Activated CD4-positive, alpha-beta T cell treated with anti-CD3 and anti-CD28 coated beads, Interleukin-2, amount 10 ng/mL, durations not matched to agents 24 days and 14 days (primary cell): ENCODE results near the gene PCBD1. TPM values are rescaled to one million over a fixed set of nuclear protein-coding genes. Genes with fewer than 3 reads are reported as not detected.
"Not testable (repeated sequence)": the region's sequence is repeated elsewhere in the genome, so short reads cannot be mapped to it uniquely, and the experiment has no call there.

Experiments
- DNase-seq: peaks from one replicate; pipeline ENCODE4 v3.0.0; 2022
- H3K27ac Mint-ChIP-seq: one replicate; pipeline ENCODE4 v1.8.0; 2022; ENCODE audit warnings: mild to moderate bottlenecking, mixed read lengths
- H3K27me3 Mint-ChIP-seq: one replicate; pipeline ENCODE4 v1.8.0; 2022; ENCODE audit warnings: mixed read lengths
- H3K36me3 Mint-ChIP-seq: one replicate; pipeline ENCODE4 v1.8.0; 2022; ENCODE audit warnings: low read depth, mild to moderate bottlenecking, mixed read lengths
- H3K4me1 Mint-ChIP-seq: one replicate; pipeline ENCODE4 v1.8.0; 2021; ENCODE audit warnings: mixed read lengths
- H3K4me3 Mint-ChIP-seq: one replicate; pipeline ENCODE4 v1.8.0; 2022; ENCODE audit warnings: mild to moderate bottlenecking, moderate library complexity, mixed read lengths
- H3K9me3 Mint-ChIP-seq: one replicate; pipeline ENCODE4 v1.8.0; 2021; ENCODE audit warnings: mixed read lengths
- intact Hi-C: fragments of 100-400 bp; cut with micrococcal nuclease; formaldehyde crosslinking; loops from one replicate; pipeline ENCODE4 v1.15.1; 2023
- total RNA-seq: library from RNA; stranded (reverse); gene quantifications from 2 replicates; pipeline ENCODE4 v1.2.3, GENCODE V29; 2022

Gene PCBD1
- total RNA-seq, 1 donor from 2014 or later: 67.7 TPM

DNA sequence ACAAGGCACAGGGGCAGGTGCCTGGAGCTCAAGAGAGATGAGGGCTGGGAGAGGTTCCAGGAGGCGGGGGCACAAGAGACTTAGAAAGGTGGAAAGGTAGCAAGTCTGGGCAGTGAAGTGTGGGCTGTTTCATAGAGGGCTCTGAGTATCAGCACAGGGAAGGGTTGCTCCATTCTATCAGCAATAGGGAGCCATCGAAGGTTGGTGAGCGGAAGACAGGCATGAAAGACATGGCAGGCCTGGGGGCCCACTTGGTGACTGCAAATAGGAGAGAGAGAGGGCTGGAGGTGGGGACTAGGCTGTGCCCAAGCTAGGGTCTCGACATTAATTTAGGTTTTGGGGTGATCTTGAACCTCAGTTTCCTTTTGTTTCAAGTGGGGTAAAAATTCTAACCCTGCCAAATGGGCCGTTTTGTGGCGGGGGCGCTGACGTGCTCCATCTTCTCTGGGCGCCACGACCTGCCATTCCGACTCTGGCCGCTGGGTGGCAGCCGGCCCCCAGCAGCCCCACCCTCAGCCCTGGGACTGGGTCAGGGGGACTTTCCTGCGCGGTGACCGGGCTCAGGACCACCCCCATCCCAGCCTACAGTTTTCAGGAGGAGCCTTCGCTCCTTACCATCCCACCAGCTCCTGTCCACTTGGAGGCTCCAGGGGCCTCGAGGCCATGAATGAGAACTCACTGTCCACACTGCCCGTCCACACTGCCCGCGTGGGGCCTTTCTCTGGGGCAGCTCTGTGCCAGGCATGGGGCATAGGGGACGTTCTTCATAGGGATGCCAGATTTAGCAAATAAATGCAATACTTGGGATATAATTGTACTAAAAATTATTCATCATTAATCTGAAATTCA, 37.2 kb upstream of the PCBD1 start:
- Mint-ChIP-seq H3K27ac (no peak overlapping the region), H3K27me3 (peaks cover 4% of the 10 kb centered on the region), H3K4me1 (peaks cover 6% of the 10 kb centered on the region), H3K9me3 (no peaks in the 10 kb centered on the region), H3K36me3 (no peaks in the 10 kb centered on the region), H3K4me3 (no peak overlapping the region)
- peak; percentile 87 for DNase-seq
- intact Hi-C loops: loop anchor here (5.0 kb wide), 2 partner anchors 282 to 362 kb away; no protein-coding TSS in a partner anchor

DNA sequence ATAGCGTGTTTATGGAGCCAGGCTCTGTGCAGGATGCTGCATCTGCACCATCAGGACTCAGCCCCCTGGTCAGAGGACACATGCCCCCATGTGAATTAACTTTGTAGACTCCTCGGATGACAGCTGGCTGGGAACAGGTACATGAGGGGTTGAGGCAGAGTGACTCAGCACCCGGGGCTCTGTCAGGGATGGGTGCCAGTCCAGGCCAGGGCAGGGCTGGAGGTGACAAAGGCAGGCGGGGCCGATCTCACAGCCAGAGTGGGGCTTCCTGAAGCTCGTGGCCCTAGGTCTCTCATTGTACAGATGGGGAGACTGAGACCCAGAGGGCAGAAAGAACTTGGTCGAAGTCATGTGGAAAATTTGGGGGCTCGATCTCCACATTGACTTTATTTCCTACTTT, 35.3 kb upstream of the PCBD1 start:
- Mint-ChIP-seq H3K4me1 (peaks cover 6% of the 10 kb centered on the region), H3K27me3 (peaks cover 4% of the 10 kb centered on the region), H3K36me3 (no peaks in the 10 kb centered on the region), H3K9me3 (no peaks in the 10 kb centered on the region), H3K4me3 (no peak overlapping the region), H3K27ac (no peak overlapping the region)
- DNase-seq: no peak
- intact Hi-C loops: no loop called here

DNA sequence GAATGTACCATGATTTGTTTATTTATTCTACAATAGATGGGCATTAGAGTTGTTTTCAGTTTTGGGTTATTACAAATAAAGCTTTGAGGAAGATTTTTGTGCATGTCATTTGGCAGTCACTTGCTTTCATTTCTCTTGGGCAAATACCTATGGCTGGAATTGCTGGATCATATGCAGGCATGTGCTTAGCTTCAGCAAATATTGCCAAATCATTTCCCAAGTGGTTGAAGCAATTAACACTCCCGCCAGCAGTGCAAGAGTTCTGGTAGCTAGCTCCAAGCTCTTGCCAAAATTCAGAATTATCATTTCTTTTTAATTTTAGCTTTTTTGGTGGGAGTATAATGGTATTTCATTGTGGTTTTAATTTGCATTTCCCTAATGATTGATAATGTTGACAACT, 32.9 kb upstream of the PCBD1 start:
- Mint-ChIP-seq H3K27ac (no peak overlapping the region), H3K4me1 (peaks cover 6% of the 10 kb centered on the region), H3K9me3 (no peaks in the 10 kb centered on the region), H3K27me3 (peaks cover 4% of the 10 kb centered on the region), H3K36me3 (no peaks in the 10 kb centered on the region), H3K4me3 (no peak overlapping the region)
- intact Hi-C loops: no loop called here
- DNase-seq: no peak

DNA sequence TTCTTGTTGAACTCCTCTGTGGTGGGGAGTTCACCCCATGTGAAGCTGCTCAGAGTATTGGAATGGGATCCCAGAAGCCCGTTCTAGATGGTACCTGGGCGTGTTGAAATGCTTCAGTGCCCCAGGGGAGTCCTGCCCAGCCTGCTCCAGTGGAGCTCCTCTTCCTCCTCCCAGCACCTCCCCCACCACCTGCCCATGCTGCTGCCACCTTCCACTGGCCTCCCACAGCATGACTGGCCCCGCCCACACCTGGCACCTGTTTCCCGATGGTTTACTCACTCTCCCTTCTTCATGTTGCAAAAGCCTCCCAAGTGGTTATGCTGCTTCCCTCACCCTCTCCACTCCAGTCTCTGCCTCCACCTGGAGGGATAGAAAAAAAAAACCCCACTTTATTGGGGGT, 32.2 kb upstream of the PCBD1 start:
- Mint-ChIP-seq H3K27ac (no peak overlapping the region), H3K27me3 (peaks cover 4% of the 10 kb centered on the region), H3K4me3 (no peak overlapping the region), H3K9me3 (no peaks in the 10 kb centered on the region), H3K4me1 (peaks cover 5% of the 10 kb centered on the region), H3K36me3 (no peaks in the 10 kb centered on the region)
- intact Hi-C loops: no loop called here
- DNase-seq: no peak

DNA sequence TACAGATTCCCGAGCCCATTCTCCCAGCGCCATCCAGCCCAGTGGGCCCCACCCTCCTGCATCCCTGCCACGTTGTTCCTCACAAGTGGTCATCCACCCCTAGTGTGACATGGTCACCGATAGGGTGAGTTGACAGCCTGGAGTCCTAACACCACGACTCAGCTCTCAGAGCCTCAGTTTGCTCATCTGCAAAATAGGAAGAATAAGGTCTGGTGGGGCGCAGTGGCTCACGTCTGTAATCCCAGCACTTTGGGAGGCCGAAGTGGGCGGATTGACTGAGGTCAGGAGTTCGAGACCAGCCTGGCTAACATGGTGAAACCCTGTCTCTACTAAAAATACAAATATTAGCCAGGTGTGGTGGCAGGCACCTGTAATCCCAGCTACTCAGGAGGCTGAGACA, 31.5 kb upstream of the PCBD1 start:
- H3K4me1 Mint-ChIP-seq, H3K27me3 Mint-ChIP-seq, H3K36me3 Mint-ChIP-seq, H3K4me3 Mint-ChIP-seq, H3K27ac Mint-ChIP-seq, H3K9me3 Mint-ChIP-seq, DNase-seq, intact Hi-C loops: not testable (repeated sequence)

DNA sequence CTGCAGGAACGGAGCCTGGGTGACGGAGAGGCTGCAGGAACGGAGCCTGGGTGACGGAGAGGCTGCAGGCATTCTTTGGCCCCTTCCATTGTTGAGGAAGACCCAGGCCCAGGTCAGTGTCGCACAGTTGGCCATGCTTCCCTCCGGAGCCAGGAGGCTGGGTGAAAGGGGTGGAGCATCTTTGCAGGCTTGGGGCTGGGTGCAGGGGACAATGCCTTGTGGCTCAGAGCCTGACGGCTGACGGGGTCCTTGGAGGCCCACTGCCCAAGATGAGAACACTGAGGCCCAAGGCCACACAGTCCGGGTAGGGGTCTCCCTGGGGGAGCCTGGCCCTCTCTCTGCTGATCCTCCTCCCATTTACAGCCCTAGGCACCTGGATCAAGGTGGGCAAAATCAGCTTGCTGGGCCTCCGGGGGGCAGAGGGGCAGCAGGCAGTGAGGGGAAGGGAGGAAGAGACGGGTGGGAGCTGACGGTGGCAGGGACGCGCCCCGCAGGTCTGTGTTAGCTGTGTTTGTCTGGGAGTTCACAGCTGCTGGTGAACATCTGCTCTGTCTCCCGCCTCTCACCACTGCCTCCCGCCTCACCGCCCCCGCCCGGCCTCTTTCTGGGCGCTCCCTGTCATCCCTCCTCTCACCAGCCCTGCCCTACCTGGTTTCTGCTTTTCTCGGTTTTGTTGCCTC, 30.6 kb upstream of the PCBD1 start:
- no peaks in the 10 kb centered on the region for H3K4me1 Mint-ChIP-seq
- no peak for DNase-seq
- no peak overlapping the region for H3K27ac Mint-ChIP-seq
- intact Hi-C loops: no loop called here
- H3K4me3 Mint-ChIP-seq: no peak overlapping the region
- H3K36me3 Mint-ChIP-seq: no peaks in the 10 kb centered on the region
- peaks cover 1% of the 10 kb centered on the region for H3K27me3 Mint-ChIP-seq
- H3K9me3 Mint-ChIP-seq: no peaks in the 10 kb centered on the region

DNA sequence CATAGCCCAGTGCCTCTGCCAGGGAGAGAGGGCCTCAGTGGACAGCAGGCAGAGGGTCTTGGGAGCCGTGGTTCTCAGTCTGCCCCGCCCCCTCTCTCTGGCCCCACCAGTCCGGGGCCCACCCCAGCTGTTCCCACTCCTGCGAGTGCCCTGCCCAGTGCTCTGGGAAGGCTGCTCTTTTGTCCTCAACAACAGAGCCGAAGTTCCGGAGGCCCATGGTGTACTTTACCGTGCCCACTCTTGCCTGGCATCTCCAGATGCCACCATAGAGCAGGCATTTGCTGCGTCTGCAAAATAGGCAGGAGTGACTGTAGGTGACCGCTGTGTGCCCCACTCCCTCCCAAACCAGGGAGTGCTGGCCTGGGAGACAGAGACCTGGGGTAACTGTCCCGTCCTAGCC, 29.3 kb upstream of the PCBD1 start:
- H3K36me3 Mint-ChIP-seq: no peaks in the 10 kb centered on the region
- H3K27me3 Mint-ChIP-seq: no peaks in the 10 kb centered on the region
- intact Hi-C loops: no loop called here

DNA sequence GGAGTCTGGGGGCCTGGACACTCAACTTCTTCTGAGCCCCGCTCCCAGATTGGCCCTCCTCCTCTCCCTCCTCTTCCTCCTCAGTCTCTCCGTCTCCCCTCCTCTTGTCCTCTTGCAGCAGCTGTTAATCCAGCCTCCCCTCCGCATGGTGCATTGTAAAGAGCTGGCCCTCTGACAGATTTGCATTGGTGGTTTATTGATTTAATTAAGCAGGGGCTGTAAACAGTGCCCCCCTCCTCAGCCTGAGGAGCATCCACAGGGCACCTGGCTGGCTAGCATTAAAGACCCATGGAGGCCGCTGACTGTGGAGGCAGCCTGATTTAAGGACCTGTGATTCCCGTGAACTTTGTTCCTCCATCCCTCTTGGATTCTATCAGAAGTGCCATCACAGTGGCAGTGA, 28.9 kb upstream of the PCBD1 start:
- DNase-seq: no peak
- Mint-ChIP-seq H3K27me3 (no peaks in the 10 kb centered on the region), H3K9me3 (no peaks in the 10 kb centered on the region), H3K36me3 (no peaks in the 10 kb centered on the region), H3K4me1 (no peaks in the 10 kb centered on the region), H3K27ac (no peak overlapping the region), H3K4me3 (no peak overlapping the region)
- intact Hi-C loops: no loop called here

More for the DNA sequence above, 29.3 kb upstream of the PCBD1 start:
- Mint-ChIP-seq H3K4me3 (no peak overlapping the region), H3K4me1 (no peaks in the 10 kb centered on the region), H3K9me3 (no peaks in the 10 kb centered on the region), H3K27ac (no peak overlapping the region)
- DNase-seq: no peak

DNA sequence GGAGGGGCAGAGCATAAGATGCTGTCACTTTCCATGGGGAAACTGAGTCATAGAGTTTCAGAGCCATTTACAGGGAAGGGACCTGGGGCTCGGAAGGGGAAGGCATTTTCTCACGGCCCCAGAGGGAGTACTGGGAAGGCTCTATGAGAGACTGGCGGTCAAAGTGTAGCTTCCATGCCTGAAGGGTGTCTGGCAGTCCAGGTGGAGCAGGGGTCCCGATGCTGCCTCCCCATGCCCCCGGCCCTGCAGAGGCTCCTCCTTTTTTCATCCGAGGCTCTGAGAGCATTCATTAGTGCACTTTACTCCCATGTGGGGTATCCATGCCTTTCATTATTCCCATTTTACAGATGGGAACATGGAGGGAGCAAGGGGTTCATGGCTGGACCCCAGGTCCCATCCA, 27.9 kb upstream of the PCBD1 start:
- no peaks in the 10 kb centered on the region for H3K4me1 Mint-ChIP-seq
- H3K4me3 Mint-ChIP-seq: no peak overlapping the region
- no peaks in the 10 kb centered on the region for H3K27me3 Mint-ChIP-seq
- H3K9me3 Mint-ChIP-seq: no peaks in the 10 kb centered on the region
- no peak overlapping the region for H3K27ac Mint-ChIP-seq
- DNase-seq: no peak
- intact Hi-C loops: no loop called here
- H3K36me3 Mint-ChIP-seq: no peaks in the 10 kb centered on the region

DNA sequence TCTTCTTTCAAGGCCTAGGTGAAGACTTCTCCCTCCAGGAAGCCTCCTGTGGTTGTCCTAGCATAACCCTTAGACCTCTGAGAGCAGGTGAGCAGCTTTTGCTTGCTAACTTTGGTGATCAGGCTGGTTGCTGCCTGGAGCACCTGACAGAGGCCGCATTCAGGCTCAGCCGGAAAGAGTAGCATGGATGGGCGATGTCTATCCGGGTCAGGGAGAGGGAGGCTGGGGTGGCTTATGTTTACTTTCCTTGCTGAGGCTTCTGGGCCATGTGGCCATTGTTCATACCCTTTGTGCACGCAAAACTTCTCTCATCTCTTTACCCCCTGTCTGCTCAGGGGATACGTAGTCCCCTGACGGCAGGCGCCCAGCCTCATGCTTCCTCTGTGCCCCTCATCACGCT, 27.4 kb upstream of the PCBD1 start:
- Mint-ChIP-seq H3K36me3 (no peaks in the 10 kb centered on the region), H3K4me3 (no peak overlapping the region), H3K4me1 (no peaks in the 10 kb centered on the region), H3K27ac (no peak overlapping the region), H3K9me3 (no peaks in the 10 kb centered on the region), H3K27me3 (no peaks in the 10 kb centered on the region)
- no peak for DNase-seq
- intact Hi-C loops: no loop called here

DNA sequence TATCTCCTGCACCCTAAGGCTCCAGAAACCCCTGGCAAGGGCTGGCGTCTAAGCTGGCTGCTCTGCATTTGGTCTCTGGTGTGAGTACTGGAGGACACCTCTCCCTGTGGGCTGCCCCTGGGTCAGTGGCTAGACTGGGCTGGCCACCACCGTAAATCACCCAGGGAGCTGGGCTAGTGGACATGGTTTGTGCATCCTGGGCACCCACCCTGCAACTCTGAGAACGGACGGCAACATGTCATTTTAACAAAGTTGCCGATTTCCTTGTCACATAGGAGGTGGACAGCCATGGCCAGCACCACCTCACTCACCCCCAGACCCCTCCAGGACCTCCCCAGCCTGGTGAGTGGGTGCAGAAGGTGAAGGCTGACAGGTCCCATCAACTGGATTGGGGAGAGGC, 26.8 kb upstream of the PCBD1 start:
- Mint-ChIP-seq H3K4me3 (no peak overlapping the region), H3K27me3 (no peaks in the 10 kb centered on the region), H3K27ac (no peak overlapping the region), H3K36me3 (no peaks in the 10 kb centered on the region), H3K9me3 (no peaks in the 10 kb centered on the region), H3K4me1 (no peaks in the 10 kb centered on the region)
- no peak for DNase-seq
- intact Hi-C loops: no loop called here

DNA sequence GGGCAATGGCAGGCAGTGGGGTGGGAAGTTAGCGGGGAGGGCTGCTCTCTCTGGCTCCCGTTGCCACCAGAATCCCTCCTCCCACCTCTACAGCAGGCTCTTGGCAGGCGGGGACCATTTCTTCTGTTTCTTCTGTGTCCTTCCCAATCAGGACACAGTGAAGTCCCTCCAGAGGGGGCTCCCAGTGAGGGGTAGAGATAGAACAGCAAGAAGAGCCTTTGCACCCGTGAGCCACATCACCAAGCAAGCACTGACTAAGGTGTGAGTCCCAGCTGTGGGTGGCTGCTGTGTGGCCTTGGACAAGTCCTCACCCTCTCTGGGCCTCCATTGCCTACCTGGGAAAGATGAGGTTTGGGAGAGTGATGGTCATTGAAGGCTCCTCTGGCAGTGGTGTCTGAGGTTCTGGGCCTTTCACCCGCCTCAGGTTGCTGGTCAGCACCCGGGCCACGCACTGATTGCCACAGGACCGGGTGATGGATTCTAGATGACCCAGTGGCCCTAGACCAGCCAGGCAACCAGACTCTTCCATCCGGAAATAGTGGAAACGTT, 26.0 kb upstream of the PCBD1 start:
- Mint-ChIP-seq H3K27me3 (no peaks in the 10 kb centered on the region), H3K9me3 (no peaks in the 10 kb centered on the region), H3K4me3 (no peak overlapping the region), H3K4me1 (no peaks in the 10 kb centered on the region), H3K27ac (no peak overlapping the region), H3K36me3 (no peaks in the 10 kb centered on the region)
- no peak for DNase-seq
- intact Hi-C loops: no loop called here

DNA sequence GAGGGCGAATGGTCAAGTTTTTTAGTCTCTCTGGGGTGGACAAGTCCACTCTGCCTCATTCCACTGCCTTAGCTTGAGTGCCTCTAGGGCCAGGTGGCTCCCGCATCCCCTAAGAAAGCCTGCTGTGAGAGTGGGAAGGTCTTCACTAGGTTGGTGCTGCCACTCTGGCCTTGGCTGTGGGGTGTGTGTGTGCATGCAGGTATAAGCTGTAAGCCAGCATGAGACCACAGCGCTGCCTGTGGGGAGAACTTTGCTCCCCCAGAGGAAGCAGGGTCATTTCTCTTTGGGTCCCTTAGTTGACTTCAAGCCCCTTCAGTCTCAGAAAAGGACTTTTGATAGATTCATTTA, 25.5 kb upstream of the PCBD1 start:
- Mint-ChIP-seq H3K4me1 (no peaks in the 10 kb centered on the region), H3K4me3 (no peak overlapping the region), H3K27ac (no peak overlapping the region), H3K9me3 (no peaks in the 10 kb centered on the region), H3K36me3 (no peaks in the 10 kb centered on the region), H3K27me3 (no peaks in the 10 kb centered on the region)
- no peak for DNase-seq
- intact Hi-C loops: no loop called here

DNA sequence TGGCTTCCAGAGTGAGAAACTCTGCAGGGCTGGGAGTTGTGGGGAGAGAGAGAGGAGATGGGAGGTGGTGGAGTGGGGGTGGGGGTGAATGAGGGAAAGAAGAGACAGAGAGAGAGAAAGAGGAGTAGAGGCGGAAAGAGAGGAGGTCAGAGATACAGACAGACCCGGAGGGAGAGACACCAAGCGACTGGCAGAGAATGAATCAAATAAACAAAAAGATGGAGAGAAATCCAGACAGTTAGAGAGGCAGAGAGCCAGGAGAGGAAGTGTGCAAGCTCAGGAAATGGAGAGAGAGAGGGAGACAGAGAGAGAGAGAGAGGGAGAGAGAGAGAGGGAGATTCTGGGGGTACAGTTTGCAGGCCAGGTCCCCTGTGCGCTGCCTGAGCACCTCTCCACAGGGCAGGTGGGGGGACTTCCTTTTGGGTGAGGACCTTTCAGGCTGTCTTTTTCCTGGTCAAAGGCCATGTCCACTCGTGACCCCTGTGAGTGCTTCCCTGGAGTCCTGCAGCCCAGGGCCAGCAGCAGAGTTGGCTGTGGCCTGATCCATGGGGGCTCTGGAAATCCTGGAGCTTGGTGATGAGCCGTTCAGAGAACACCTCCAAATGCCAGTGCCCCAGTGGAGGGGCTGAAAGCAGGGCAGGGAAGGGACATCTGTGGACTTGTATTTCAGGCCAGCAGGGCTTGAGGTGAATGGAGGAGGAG, 25.0 kb upstream of the PCBD1 start:
- no peaks in the 10 kb centered on the region for H3K27me3 Mint-ChIP-seq
- intact Hi-C loops: no loop called here
- no peak overlapping the region for H3K27ac Mint-ChIP-seq
- no peaks in the 10 kb centered on the region for H3K9me3 Mint-ChIP-seq
- no peak for DNase-seq
- no peak overlapping the region for H3K4me3 Mint-ChIP-seq
- no peaks in the 10 kb centered on the region for H3K36me3 Mint-ChIP-seq
- no peaks in the 10 kb centered on the region for H3K4me1 Mint-ChIP-seq
